GM18870 (cell line): ENCODE results near the gene FILIP1.

Experiments used
- ATAC-seq: cut with Tn5 transposase; IDR thresholded peaks from one replicate; pipeline ENCODE4 v1.9.1; 2021; ENCODE audit warnings: moderate library complexity; ENCODE audit not compliant: unreplicated experiment

The FILIP1 gene

GRCh38 chr6:75299801-75300530 lies 193.6 kb downstream of the FILIP1 start:
- no peak for ATAC-seq

GRCh38 chr6:75296811-75297779 lies 196.5 kb downstream of the FILIP1 start:
- no peak for ATAC-seq

DNA sequence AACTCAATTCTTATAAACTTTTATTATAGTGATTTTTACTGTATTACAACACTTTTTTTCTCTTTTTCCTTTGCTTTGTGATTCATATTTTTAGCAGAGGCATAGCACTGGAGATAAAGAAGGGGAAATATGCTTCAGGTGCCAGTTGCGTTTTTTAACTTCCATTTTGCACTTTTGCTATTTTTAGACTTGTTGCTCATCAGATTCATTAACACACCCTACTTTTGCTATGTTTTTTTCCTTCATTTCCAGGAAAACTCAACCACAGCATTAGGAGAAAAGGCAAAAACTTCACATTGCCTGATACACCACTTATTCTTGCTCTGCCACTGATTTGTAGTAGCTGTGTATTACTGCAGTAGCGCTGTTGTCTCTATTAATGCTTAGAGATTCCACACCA lies 201.0 kb downstream of the FILIP1 start:
- ATAC-seq, result no peak

GRCh38 chr6:75291744-75292143 lies 201.9 kb downstream of the FILIP1 start:
- no peak for ATAC-seq

DNA sequence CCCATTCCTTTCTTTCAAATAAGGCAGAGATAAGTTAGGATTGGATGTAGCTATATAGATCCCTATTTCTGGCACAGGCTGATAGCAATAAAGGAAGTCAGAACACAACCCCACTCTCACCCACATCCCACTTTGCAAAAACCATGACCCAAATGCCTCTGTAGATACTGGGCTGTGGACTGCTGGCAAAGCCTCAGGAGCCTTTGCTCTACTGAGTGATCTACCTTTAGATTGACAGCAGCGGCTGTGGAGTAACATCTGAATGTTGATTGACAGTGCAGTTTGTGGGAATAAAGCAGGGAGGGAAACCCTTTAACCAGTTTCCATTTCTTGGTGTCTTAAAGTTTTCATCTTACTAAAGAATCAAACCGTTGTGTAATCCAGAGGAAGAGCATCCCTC lies 202.3 kb downstream of the FILIP1 start:
- no peak for ATAC-seq

DNA sequence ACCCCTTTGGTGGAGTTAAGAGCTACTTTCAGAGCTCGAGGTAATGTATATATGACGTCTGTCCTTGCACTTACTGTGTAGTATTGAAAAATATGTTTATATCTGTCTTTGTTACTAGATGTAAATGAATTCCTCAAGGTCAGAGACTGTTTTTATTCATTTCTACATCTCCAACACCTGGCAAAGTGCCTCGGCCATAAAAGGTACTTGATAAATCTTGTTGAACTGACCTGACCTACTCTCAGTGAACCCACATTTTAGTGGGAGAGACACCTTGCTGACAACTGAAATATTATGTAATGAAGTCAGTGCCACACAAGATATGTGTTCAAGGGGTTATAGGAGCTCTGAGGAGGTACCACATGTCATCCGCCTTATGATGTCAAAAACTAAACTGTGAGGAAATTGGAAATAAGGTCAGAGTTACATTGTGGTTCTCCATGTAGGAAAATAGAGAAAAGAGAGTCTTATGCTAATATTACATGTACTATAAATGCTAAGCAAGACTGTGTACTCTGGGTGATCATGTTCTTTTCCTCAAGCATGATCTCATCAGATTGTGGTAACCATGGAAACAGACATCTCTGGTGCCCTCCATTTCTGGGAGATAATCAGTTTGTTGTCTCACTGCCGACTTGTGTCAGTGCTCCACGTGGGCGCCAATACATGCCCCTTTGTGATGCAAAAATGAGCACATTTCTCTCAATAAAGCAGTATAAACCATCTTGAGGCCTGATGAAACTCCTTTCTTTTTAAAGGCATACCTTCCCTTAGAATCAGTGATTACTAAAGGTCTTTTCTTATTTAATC lies 203.3 kb downstream of the FILIP1 start:
- ATAC-seq, result no peak

- no peak for ATAC-seq
Observed at GRCh38 chr6:75288023-75288422, 205.6 kb downstream of the FILIP1 start.

- no peak for ATAC-seq
Observed at GRCh38 chr6:75287424-75287823, 206.2 kb downstream of the FILIP1 start.

- no peak for ATAC-seq
Observed at GRCh38 chr6:75286955-75287354, 206.6 kb downstream of the FILIP1 start.

DNA sequence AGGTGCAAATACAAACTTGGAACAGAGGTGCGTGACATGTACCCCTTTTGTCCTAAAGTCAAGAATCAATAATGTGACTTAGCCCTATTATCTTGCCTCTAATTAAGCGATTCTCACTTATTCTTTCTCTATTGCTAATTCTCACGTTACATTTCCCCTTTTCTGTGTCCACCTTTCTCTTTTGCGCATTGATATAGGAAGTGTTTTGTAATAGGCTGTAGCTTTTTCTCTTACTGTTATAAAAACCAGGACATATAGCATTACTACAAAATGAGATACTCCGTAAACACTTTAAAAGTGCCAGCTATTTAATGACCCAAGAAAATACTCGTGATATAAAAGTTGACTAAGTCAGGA lies 208.3 kb downstream of the FILIP1 start:
- peak; percentile 1 for ATAC-seq

DNA sequence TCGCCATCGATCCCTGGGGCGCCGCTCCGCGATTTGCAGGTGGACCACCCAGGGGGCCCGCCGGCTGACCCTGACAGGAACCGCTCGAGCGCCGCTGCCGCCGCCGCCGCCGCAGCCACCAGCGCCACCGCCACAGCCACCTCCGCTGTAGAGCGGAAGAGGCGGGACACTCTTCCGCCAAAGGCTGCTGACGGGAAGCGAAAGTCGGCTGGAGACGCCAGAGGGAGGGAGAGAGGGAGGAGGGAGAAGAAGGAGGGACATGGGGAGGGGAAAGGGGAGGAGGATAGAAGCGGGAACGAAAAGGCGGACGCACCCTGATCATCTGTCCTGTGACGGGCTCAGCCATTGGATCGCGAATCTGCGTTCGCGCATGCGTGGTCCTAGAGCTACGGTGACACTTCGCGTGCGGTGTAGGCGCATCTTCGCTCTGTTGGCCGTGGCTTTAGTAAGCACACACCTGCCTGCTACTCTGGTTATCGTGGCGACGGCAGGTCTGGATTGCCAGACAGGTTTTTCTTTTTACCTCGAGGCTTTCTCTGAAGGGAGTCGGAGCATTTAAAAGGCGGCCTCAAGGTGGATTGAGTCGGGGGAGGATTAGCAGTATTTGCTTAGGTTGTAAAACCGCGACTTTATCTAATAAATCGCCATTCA lies 208.8 kb downstream of the FILIP1 start, which contains the start of gene TMEM30A:
TMEM30A (minus strand) TSS at position 161 of the 651 bp plus-strand sequence; CDS start at position 7, 154 bp downstream.
- ATAC-seq, result peak; percentile 87

- peak; percentile 12 for ATAC-seq
Observed at GRCh38 chr6:75283907-75284631, 209.5 kb downstream of the FILIP1 start.

- ATAC-seq, result no peak
Observed at GRCh38 chr6:75282706-75283105, 210.9 kb downstream of the FILIP1 start.

DNA sequence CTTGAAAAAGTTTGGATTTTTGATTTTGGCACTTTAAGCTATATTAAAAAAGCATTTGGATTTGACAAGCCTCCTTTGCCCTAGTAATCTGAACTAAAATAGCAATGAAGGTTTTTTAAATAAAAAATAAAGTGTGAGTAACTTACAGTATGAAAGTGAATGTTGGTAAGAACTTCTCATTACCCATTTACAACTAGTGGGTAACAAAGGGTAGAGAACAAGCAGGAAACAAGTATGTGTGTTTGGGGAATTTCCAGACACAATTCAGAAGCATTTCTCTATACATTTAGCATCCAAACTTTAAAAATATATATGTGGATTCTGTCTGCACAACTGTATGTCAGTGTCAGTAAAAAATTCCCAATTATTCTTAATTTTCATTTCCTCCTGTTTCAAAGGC lies 211.9 kb downstream of the FILIP1 start:
- ATAC-seq, result peak; percentile 30

DNA sequence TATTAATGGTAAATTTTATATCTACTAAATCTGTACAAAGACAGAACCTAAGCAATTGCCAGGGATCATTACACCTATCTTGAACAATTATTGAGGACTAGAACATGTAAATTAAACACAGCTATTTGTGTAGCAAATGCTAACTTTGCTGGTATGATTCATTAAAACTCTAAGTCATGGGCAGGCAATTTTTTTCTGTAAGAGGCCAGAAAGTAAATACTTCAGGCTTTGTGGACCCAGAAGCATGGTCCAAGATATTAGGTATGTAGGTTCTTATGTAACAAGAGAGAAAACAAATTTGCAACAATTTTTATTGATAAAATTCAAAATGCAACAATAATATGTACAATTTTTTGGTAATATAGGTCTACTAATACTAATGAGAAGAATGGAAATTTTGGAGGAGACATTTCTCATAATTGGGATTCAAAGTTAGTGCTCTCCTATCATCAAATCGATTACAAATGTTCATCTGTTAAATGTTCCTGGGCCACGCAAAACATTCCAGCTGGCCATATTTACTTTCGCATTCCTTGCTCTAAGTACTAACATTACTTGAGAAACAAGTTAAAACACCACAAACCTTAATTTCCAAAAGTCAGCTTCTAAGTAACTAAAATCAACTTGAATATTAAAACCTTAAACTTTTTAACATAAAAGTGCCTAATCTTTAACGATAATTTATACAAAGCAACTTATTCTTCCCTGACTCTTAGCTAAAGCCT lies 213.3 kb downstream of the FILIP1 start:
- no peak for ATAC-seq

- no peak for ATAC-seq
Observed at GRCh38 chr6:75279418-75279817, 214.2 kb downstream of the FILIP1 start.

GRCh38 chr6:75278474-75279077 lies 215.0 kb downstream of the FILIP1 start:
- no peak for ATAC-seq

DNA sequence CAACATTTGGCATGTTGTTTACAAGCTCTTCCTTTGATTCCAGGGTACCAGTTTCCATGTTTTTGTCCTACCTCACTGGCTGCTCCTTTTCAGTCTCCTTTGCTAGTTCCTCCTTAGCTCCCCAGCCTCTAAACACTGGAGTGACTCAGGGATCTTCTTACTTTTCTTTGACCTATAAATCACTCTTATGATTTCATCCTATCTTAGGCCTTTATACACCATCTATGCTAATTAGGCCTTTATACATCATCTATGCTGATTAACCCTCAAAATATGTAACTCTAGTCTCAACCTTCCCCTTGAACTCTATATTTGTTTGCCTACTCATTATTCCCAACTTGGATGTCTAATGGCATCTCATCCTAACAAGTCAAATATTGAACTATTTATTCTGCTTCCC lies 218.5 kb downstream of the FILIP1 start:
- ATAC-seq, result no peak

DNA sequence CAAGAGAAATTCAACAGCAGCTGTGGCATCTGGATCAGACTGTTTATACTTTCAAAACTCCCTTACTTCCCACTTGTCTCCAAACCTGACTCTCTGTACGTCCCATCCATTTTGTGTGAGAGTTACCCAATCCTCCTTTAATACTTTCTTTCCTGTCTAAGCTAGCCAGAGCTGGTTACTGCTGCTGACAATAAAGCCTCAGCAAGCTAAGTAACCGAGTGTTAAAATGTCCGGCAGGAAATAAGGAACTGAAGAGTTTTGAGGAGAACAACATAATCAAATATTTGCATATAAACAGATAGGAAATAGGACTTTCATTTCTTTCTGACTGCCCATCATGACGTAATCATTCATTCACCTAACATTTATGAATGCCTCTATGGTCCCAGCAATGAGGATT lies 220.6 kb downstream of the FILIP1 start:
- ATAC-seq, result no peak
